ENCODE results near the gene CCT3.

Gene CCT3

DNA sequence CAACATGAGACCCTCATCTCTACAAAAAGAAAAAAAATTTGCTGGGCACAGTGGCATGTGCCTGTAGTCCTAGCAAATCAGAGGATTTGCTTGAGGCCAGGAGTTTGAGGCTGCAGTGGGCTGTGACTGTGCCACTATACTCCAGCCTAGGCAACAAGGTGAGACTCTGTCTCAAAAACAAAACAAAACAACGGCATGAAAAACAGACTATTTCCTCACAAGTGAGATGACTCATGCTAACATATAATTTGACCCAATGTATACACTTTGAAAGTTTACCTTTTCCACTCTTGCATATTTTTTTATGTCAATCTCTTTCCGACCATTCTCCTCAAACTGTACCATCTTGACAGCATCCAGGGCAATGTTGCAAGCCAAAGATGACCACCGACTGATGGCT lies 17.5 kb downstream of the CCT3 start:
- no peak for DNase-seq

DNA sequence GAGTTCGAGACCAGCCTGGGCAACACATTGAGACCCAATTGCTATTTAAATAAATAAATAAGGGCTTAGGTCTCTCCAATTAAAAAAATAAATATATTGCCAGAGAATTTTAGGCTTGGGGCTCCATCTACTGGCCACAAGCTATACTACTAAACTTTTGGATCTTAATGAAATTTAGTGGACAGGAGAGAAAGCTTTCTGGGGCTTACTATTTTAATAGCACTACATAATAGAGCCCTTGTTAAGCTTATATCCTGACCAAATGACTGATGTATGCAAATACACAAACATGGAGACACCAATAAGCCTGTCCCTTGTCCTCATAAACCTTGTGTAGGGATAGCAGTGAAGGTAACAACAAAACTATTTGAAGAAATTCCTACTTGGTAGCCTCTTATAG lies 18.4 kb downstream of the CCT3 start:
- DNase-seq: no peak

DNA sequence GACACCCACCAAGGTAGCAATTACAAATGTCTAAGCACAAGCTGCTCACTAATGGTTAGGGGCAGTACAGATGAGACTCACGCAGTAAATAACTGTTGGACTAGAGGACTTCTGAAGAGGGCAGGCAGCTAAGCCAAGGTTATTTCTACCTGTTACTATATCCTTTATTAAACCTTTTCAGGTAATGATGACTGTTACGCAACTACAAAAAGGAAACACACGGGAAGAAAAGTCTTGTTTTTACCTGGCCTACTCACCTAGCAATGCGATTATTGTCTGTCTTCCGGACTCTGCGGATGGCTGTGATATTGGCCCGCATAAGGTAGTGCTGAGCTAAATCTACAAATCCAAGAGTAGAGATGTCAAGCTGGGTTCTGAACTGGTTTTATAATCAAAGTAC lies 21.2 kb downstream of the CCT3 start:
- no peak for DNase-seq

- DNase-seq: no peak
These were observed 27.1 kb downstream of the CCT3 start for GRCh38 chr1:156310962-156311361.

DNA sequence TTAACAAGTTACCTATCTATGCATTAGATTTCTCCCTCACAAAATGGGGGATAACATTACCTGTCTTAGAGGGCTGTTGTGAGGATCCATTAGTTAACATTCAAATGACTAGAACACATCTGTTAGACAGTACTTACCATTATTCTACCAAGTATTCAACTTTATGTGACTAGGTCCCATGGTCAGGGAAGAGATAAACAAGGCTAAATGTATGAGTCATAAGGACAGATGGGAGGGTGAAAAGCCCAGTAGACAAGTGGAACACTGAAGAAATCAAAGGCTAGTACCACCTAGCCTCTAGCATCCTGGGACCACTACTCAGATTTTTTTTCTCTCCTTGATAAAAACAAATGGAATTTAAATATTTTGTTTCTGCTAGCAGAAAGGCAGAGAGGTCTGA lies 30.0 kb downstream of the CCT3 start:
- DNase-seq: no peak

DNA sequence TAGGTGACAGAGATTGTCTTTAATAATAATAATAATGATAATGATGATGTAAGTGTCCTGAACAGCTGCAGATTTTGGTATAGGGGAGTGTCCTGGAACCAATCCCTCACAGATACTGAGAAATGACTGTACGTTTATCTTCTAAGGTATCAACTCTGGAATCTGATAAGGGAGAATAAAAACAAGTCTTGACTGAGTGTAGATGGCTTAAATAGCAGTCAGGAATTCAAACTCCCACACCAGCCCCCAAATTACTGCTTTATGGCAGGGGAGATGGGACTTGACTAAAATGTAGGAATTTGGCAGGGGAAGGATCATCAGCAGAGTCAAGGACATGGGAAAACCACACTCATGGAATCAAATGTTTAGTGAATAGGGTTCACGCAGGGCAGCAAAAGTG lies 32.9 kb downstream of the CCT3 start:
- DNase-seq: no peak

DNA sequence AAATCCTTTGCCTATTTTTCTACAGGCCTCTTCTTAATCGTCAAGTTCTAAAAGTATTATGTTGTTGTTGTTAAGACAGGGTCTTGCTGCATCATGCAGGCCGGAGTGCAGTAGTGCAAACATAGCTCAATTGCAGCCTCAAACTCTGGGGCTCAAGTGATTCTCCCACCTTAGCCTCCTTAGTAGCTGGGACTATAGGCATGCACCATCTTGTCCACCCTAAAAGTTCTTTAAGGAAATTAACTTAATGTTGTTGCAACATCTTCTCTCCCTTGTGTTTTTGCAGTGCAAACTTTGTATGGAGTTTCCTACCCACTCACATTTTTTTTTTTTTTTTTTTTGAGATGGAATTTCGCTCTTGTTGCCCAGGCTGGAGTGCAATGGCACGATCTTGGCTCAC lies 34.9 kb downstream of the CCT3 start:
- DNase-seq: no peak

- DNase-seq: no peak
These were observed 39.2 kb downstream of the CCT3 start, which contains the start of gene VHLL for GRCh38 chr1:156298852-156299357. TSS of gene VHLL (minus strand) at chr1:156299307. CDS start at chr1:156299189, 118 bp downstream.

DNA sequence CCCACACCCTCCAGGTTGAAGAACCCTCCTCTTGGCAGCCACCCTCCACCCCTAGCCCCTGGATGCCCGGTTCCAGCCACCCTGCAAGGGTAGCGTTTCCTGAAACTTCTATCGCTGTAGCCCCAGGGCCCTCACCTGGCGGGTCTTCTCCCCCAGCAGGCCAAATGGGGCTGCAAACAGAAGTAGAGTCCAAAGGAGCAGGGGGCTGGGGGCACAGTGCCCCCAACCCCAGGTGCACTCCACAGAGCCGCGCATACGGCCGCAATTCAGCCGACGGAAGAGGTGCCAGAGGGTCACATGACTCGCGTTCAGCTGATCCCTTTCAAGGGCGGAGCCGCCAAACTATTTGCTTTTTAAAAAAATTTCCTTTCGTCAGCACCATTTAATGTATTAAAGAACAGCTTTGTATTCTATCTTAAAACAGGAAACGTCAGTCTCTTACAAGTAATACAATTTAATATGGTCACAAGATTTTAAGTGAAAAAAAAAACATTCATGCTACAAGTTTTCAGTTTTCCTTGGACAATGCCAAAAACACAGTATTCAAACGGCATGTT lies 42.6 kb downstream of the CCT3 start, which contains the start of gene GLMP:
TSS of gene GLMP (minus strand) at position 289 of the 557 bp plus-strand sequence. CDS start at position 255, 34 bp downstream.
- peak; percentile 85 for DNase-seq

DNA sequence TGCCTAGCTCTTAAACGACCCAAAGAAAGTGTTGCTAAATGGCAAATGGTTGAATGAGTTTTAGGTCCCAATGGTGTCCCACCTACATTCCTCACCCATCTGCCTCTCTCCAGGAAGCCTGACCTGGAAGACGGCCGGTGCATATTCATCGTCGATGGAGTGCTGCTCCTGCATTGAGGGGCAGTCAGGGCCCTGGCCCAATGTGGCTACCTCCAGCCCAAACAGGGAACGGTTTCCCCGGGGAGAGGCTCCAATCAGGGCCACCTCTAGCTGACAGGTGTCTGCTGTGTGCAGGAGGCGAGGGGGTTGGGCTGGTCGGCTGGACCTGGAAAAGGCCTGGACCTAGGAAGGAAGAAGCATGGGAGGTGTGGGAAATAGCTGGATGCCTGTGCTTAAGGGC lies 44.2 kb downstream of the CCT3 start:
- DNase-seq: no peak

GRCh38 chr1:156293098-156293434 lies 45.0 kb downstream of the CCT3 start:
- DNase-seq: no peak

GRCh38 chr1:156291226-156292061 lies 46.6 kb downstream of the CCT3 start:
- DNase-seq: no peak

DNA sequence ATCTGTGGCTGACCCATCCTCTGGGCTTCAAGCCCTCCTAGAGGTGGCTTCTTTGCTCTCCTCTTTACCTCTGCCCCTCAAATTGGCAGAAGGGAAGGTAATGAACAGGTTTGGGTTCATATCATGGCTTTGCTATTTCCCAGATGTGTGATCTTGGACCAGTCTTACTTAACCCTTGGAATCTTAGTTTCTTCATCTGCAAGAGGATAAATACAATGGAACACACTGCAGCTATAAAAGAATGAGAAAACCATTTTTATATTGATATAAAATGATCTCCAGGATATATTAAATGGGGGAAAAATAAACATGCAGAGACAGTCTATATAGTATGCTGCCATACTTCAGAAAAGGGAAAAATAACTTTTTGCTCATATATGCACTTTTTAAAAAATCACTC lies 48.2 kb downstream of the CCT3 start:
- no peak for DNase-seq

DNA sequence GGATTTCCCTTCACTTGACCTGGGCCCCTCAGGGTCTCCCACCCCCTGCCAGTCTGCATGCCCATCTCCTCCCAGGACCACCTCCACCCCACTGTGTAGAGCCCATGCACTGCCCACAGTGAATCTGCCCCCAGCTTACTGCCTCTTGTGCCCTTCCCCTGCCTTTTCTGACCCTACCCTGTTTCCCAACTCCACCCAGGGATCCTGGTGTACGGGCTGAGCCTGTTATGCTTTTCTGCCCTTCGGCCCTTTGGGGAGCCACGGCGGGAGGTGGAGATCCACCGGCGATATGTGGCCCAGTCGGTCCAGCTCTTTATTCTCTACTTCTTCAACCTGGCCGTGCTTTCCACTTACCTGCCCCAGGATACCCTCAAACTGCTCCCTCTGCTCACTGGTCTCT lies 52.0 kb downstream of the CCT3 start:
- DNase-seq: no peak

- DNase-seq: no peak
These were observed 52.7 kb downstream of the CCT3 start for GRCh38 chr1:156285437-156285836.

GRCh38 chr1:156284757-156285156 lies 53.3 kb downstream of the CCT3 start:
- no peak for DNase-seq

DNA sequence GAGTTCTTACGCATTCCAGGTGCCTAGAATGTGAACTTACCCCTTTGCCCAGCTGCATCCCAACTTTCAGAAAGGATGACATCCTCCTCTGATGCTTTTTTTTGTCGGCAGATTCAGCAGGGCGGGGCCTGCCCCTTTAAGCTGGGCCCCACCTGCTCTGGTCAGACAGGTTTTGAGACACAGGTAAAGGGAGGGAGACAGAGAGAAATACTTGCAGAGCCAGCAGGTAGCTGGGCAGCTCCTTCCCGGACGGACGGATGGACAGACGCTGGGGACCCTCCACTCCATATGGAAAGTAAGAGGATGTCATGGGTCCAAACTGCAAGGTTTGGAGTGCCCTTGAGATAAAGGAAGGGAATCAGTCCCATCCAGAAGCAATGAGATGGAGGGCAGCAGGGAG lies 54.0 kb downstream of the CCT3 start, which contains the start of gene TMEM79:
TSS of gene TMEM79 (plus strand) at position 214 of the 400 bp plus-strand sequence. CDS start 902 bp downstream, outside the sequence.
- DNase-seq: no peak

GRCh38 chr1:156283521-156283920 lies 54.6 kb downstream of the CCT3 start:
- DNase-seq: no peak

DNA sequence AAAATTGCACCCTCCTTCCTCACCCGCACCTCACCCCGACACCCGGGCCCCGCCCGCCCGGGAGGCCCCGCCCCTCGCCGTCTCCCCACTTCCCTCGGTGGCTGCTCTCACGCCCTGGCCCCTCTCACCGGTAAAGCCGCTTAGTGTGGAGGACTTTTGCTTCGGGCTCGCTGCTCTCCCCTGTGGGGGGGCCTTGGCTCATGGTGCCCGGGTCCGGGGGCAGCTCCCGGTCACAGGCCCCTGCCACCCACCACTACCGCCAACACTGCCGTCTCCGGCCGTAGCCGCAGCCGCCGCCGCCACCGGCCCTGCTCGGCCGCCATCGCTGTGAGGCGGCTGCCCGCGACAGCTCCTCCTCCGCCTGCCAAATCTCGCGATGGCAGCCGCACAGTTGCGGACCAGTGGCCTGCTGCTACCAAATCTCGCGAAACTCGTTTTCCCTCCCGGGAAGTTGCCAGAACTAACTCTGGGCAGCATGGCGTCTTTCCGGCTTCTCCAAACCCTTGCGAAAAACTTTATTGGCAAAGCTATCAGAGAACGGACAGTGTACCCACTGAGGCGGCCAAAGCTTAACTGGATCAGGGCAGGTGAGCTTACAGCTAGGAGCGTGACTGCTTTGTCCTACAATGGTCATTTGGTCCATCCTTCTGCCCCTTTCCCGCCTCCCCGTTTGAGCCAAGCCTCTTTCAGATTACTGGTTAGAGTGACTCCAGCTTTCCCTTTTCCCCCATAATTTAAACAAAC lies 55.4 kb downstream of the CCT3 start, which contains the start of gene SMG5:
TSS of gene SMG5 (minus strand) at position 347 of the 744 bp plus-strand sequence. CDS start at position 202, 145 bp downstream.
- peak; percentile 97 for DNase-seq

GRCh38 chr1:156281693-156282478 lies 56.2 kb downstream of the CCT3 start:
- DNase-seq: peak; percentile 68

DNA sequence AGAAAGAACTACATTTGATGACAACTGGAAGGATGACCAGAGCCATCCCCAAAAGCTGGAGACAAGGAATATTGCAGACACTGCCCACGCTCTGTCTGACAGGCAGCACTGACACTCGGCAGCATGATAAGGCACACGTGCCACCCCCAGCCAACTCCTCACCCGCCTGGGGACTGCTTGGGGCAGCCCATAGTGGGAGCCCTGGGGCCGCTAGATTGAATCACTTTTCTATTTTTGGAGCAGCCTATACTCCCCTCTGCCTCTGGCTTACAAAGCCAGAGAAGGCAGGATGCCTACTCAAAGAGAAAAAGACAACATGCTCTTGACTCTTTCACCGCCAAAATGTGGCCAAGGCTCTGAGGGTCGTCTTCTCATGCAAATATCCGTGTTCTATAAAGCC lies 56.8 kb downstream of the CCT3 start:
- DNase-seq: peak; percentile 78

- no peak for DNase-seq
These were observed 58.3 kb downstream of the CCT3 start for GRCh38 chr1:156279837-156280236.

Measured in activated effector memory CD4-positive, alpha-beta T cell treated with anti-CD3 and anti-CD28 coated beads, Interleukin-2, amount 50 U/mL, for 16 hours (primary cell).